GM18508 (cell line): ENCODE measurements around the gene CACTIN.
"Not testable (repeated sequence)": the region's sequence is repeated elsewhere in the genome, so short reads cannot be mapped to it uniquely, and the experiment has no call there.

Experiments
- ATAC-seq: cut with Tn5 transposase; IDR thresholded peaks from one replicate; pipeline ENCODE4 v1.9.1; 2021; ENCODE audit warnings: moderate number of reproducible peaks; ENCODE audit not compliant: insufficient read depth, unreplicated experiment

The CACTIN gene

GRCh38 chr19:3575949-3576673 is 50.5 kb downstream of the CACTIN start:
- no peak for ATAC-seq

GRCh38 chr19:3575260-3575741 is 51.3 kb downstream of the CACTIN start:
- ATAC-seq: no peak

- ATAC-seq: no peak
These were observed 52.5 kb downstream of the CACTIN start for GRCh38 chr19:3573858-3574637.

- no peak for ATAC-seq
These were observed 53.3 kb downstream of the CACTIN start for GRCh38 chr19:3573162-3573857.

GRCh38 chr19:3572855-3573161 is 53.8 kb downstream of the CACTIN start, which contains the start of gene HMG20B:
HMG20B (plus strand) TSS chr19:3572944; CDS start chr19:3573310, 366 bp downstream.
- no peak for ATAC-seq

GRCh38 chr19:3572132-3572854 is 54.3 kb downstream of the CACTIN start:
- peak; percentile 81 for ATAC-seq

- no peak for ATAC-seq
These were observed 56.0 kb downstream of the CACTIN start for GRCh38 chr19:3570606-3571011.

- not testable (repeated sequence) for ATAC-seq
These were observed 56.5 kb downstream of the CACTIN start for GRCh38 chr19:3570042-3570441.

- no peak for ATAC-seq
These were observed 61.5 kb downstream of the CACTIN start for GRCh38 chr19:3565139-3565538.

- no peak for ATAC-seq
These were observed 62.7 kb downstream of the CACTIN start for GRCh38 chr19:3563709-3564524.
